ENCODE data around the gene APOA4. TPM values are rescaled to one million over a fixed set of nuclear protein-coding genes. Genes with fewer than 3 reads are reported as not detected.

The APOA4 gene
- total and polyA plus RNA-seq, 2 of the 13 experiments (the other 11 are each of a cell fraction or from before 2014, with no cell fraction given): 3.8 to 7.2 TPM

GRCh38 chr11:116826751-116827431 is 3.8 kb upstream of the APOA4 start (continued):
- TF ChIP-seq, protein P1, sequence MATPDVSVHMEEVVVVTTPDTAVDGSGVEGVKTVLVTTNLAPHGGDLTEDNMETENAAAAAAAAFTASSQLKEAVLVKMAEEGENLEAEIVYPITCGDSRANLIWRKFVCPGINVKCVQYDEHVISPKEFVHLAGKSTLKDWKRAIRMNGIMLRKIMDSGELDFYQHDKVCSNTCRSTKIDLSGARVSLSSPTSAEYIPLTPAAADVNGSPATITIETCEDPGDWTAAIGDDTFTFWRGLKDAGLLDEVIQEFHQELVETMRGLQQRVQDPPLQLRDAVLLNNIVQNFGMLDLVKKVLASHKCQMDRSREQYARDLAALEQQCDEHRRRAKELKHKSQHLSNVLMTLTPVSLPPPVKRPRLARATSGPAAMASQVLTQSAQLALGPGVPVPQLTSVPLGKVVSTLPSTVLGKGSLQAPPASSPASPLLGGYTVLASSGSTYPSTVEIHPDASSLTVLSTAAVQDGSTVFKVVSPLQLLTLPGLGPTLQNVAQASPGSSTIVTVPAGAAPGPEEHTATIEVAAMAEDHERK (CRISPR knock-in tag; IDR thresholded peaks at IDR 0.05; ENCODE audit: low read depth): no peak
- TF ChIP-seq, protein P2, sequence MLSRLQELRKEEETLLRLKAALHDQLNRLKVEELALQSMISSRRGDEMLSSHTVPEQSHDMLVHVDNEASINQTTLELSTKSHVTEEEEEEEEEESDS (CRISPR knock-in tag; IDR thresholded peaks at IDR 0.05; ENCODE audit: borderline replicate concordance): no peak
- TF ChIP-seq ZNF264 (CRISPR knock-in tag; IDR thresholded peaks at IDR 0.05) (peak; percentile 89), ZNF550 (CRISPR knock-in tag; IDR thresholded peaks at IDR 0.05; ENCODE audit: borderline replicate concordance) (peak; percentile 70; the same call in 1 of the 2 replicates), KMT2B (CRISPR knock-in tag; IDR thresholded peaks at IDR 0.05) (no peak), ZNF317 (CRISPR knock-in tag; IDR thresholded peaks at IDR 0.05) (peak; percentile 84), TFE3 (CRISPR knock-in tag; IDR thresholded peaks at IDR 0.05) (peak; percentile 83), MTF2 (CRISPR knock-in tag; IDR thresholded peaks at IDR 0.05; ENCODE audit: borderline replicate concordance) (no peak), ZBTB4 (CRISPR knock-in tag; IDR thresholded peaks at IDR 0.05; ENCODE audit: borderline replicate concordance) (peak; percentile 33; the same call in 1 of the 2 replicates), HOXA3 (CRISPR knock-in tag; IDR thresholded peaks at IDR 0.05) (peak; percentile 88), MED8 (CRISPR knock-in tag; IDR thresholded peaks at IDR 0.05; ENCODE audit: insufficient replicate concordance) (peak; percentile 99), ZSCAN31 (CRISPR knock-in tag; IDR thresholded peaks at IDR 0.05; ENCODE audit: low read depth) (peak; percentile 42; the same call in 1 of the 2 replicates), ZNF224 (CRISPR knock-in tag; IDR thresholded peaks at IDR 0.05) (no peak), SALL1 (CRISPR knock-in tag; IDR thresholded peaks at IDR 0.05) (peak; percentile 98), ETV5 (CRISPR knock-in tag; IDR thresholded peaks at IDR 0.05; ENCODE audit: borderline replicate concordance) (peak; percentile 91; the same call in 1 of the 2 replicates), SP140L (CRISPR knock-in tag; IDR thresholded peaks at IDR 0.05; ENCODE audit: borderline replicate concordance) (no peak), ZNF780A (CRISPR knock-in tag; IDR thresholded peaks at IDR 0.05) (no peak), WIZ (CRISPR knock-in tag; IDR thresholded peaks at IDR 0.05) (no peak), DNMT1 (CRISPR knock-in tag; IDR thresholded peaks at IDR 0.05) (no peak), ZSCAN20 (CRISPR knock-in tag; IDR thresholded peaks at IDR 0.05; ENCODE audit: borderline replicate concordance) (no peak), ZNF136 (CRISPR knock-in tag; IDR thresholded peaks at IDR 0.05; ENCODE audit: low read depth) (no peak), ZNF44 (CRISPR knock-in tag; IDR thresholded peaks at IDR 0.05) (peak; percentile 58; the same call in 1 of the 2 replicates), MAF1 (CRISPR knock-in tag; IDR thresholded peaks at IDR 0.05; ENCODE audit: borderline replicate concordance) (peak; percentile 69; the same call in 1 of the 2 replicates)

All from HepG2 (cell line).